K562 (cell line): ENCODE results near the gene PBX2. TPM values are rescaled to one million over a fixed set of nuclear protein-coding genes. Genes with fewer than 3 reads are reported as not detected.

Experiments used
- CEBPB ChIP-seq: fragments of 450-650 bp; IDR thresholded peaks from 2 replicates; pipeline ENCODE4 v1.6.1; 2016; ENCODE audit warnings: missing genetic modification characterization, missing compliant biosample characterization
- HIVEP1 ChIP-seq: fragments of 250-450 bp; sonication (Bioruptor Pico); IDR thresholded peaks from 2 replicates; pipeline ENCODE4 v1.4.0; 2020; ENCODE audit warnings: mild to moderate bottlenecking
- JUND ChIP-seq, 2 experiments: IDR thresholded peaks; 2 replicates in 1 of 2; 3 replicates in 1 of 2; pipeline ENCODE4 v1.6.1; 2011; ENCODE audit warnings: borderline replicate concordance in 2 of 2, low read depth in 2 of 2, low read length in 2 of 2, improper control_type of control experiment in 1 of 2, missing biosample characterization in 1 of 2, missing genetic modification characterization in 1 of 2, missing genetic modification reagents in 1 of 2
- NR2C1 ChIP-seq, 2 experiments: fragments of 450-650 bp; IDR thresholded peaks; 2 replicates each; pipeline ENCODE4 v1.6.1; 2017; ENCODE audit warnings: mild to moderate bottlenecking in 2 of 2, antibody characterized with exemption in 1 of 2, inconsistent platforms in 1 of 2, missing compliant biosample characterization in 1 of 2, missing genetic modification characterization in 1 of 2
- POLR2G ChIP-seq: fragments of 200-400 bp; formaldehyde crosslinking; IDR thresholded peaks from 2 replicates; pipeline ENCODE4 v1.6.1; 2017; ENCODE audit warnings: low read depth, mild to moderate bottlenecking, antibody characterized with exemption, low read length, moderate library complexity
- RBFOX2 ChIP-seq: fragments of 200-400 bp; formaldehyde crosslinking; IDR thresholded peaks from 2 replicates; pipeline ENCODE4 v1.6.1; 2017; ENCODE audit warnings: low read depth, mild to moderate bottlenecking, low read length, moderate library complexity
- STAG1 ChIP-seq: sonication (generic); formaldehyde crosslinking; IDR thresholded peaks from 2 replicates; pipeline ENCODE4 v1.5.0; 2020; ENCODE audit warnings: missing genetic modification reagents, borderline replicate concordance
- TRIM24 ChIP-seq, 2 experiments: fragments of 450-650 bp; IDR thresholded peaks; 2 replicates each; pipeline ENCODE4 v1.6.1; 2016
- ZNF609 ChIP-seq: sonication (generic); formaldehyde crosslinking; IDR thresholded peaks from 2 replicates; pipeline ENCODE4 v1.8.1; 2023; ENCODE audit warnings: missing genetic modification reagents, mild to moderate bottlenecking, borderline replicate concordance
- ZSCAN29 ChIP-seq: fragments of 450-650 bp; IDR thresholded peaks from 2 replicates; pipeline ENCODE4 v1.6.1; 2017
- polyA plus RNA-seq, 8 experiments: library from polyadenylated mRNA; depleted of rRNA in 4 of 8; stranded (reverse) in 5 of 8; unstranded in 3 of 8; fragments of >200 nt; fragmentation: Nextera tagmentation in 2 of 8; fragmentation: Illumina TruSeq in 1 of 8; extraction: Ambion mirVana in 2 of 8; extraction: Trizol in 1 of 8; gene quantifications; 2 replicates each; pipeline versions ENCODE4 v1.2.1 to v1.2.3, GENCODE V29; 2011 to 2014; ENCODE audit warnings: inconsistent platforms in 1 of 8, missing spikeins in 1 of 8
- total RNA-seq, 7 experiments: library from RNA; depleted of rRNA in 6 of 7; stranded (reverse); fragments of >200 nt in 6 of 7; fragmentation: Illumina TruSeq in 2 of 7; extraction: Trizol in 2 of 7; gene quantifications; 2 replicates each; pipeline versions ENCODE4 v1.2.1 to v1.2.3, GENCODE V29; 2011 to 2021; ENCODE audit warnings: low replicate concordance in 1 of 7
- TF ChIP-seq, protein P1 (sequence below), 2 experiments: IDR thresholded peaks; 2 replicates each; pipeline ENCODE4 v1.6.1; 2011; ENCODE audit warnings: borderline replicate concordance in 1 of 2, control low read depth in 1 of 2, low read depth in 1 of 2, low read length in 1 of 2, mild to moderate bottlenecking in 1 of 2, mixed read lengths in 1 of 2, moderate library complexity in 1 of 2; ENCODE audit not compliant: insufficient read depth in 1 of 2, insufficient read length in 1 of 2, poor library complexity in 1 of 2, severe bottlenecking in 1 of 2; ENCODE audit errors: extremely low read depth in 1 of 2
- TF ChIP-seq, protein P2 (sequence below): fragments of 450-650 bp; IDR thresholded peaks from 2 replicates; pipeline ENCODE4 v1.7.0; 2016; ENCODE audit warnings: borderline replicate concordance
- TF ChIP-seq, protein P3 (sequence below): conservative IDR thresholded peaks from 2 replicates; pipeline ENCODE4 v1.6.1; 2011; ENCODE audit warnings: low read depth, mild to moderate bottlenecking, low read length; ENCODE audit not compliant: control insufficient read depth
- TF ChIP-seq, protein P4 (sequence below): sonication (generic); formaldehyde crosslinking; IDR thresholded peaks from 2 replicates; pipeline ENCODE4 v1.5.0; 2020; ENCODE audit warnings: missing genetic modification reagents

The PBX2 gene
- total and polyA plus RNA-seq, 9 of the 15 experiments (the other 6 are each of a cell fraction or from before 2014, with no cell fraction given), result 1.9 to 134 (median 62.5) TPM

GRCh38 chr6:32190054-32190851, at the start of gene PBX2 (continued):
- no peak for TF ChIP-seq CEBPB (tag)
- TF ChIP-seq, protein P1, sequence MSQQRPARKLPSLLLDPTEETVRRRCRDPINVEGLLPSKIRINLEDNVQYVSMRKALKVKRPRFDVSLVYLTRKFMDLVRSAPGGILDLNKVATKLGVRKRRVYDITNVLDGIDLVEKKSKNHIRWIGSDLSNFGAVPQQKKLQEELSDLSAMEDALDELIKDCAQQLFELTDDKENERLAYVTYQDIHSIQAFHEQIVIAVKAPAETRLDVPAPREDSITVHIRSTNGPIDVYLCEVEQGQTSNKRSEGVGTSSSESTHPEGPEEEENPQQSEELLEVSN (IDR thresholded peaks at IDR 0.05; ENCODE audit: borderline replicate concordance in 1 of 2, extremely low read depth in 1 of 2, insufficient read depth in 1 of 2, insufficient read length in 1 of 2, low read depth in 1 of 2, low read length in 1 of 2, poor library complexity in 1 of 2, severe bottlenecking in 1 of 2), result no peak
- no peak; the same call in 1 of the 2 replicates for TF ChIP-seq JUND (IDR thresholded peaks at IDR 0.05; ENCODE audit: borderline replicate concordance, low read depth, low read length)
- no peak; the same call in 2 of the 3 replicates for TF ChIP-seq JUND (tag; IDR thresholded peaks at IDR 0.05; ENCODE audit: borderline replicate concordance, low read depth, low read length)
- TF ChIP-seq NR2C1 (IDR thresholded peaks at IDR 0.05), result no peak
- TF ChIP-seq NR2C1 (tag; IDR thresholded peaks at IDR 0.05), result no peak
- peak in 1 of 2 experiments; percentile 70; a peak in 2 of 4 replicates for TF ChIP-seq TRIM24 (IDR thresholded peaks at IDR 0.05)
- TF ChIP-seq POLR2G, result peak; percentile 52; the same call in 1 of the 2 replicates
- no peak for TF ChIP-seq STAG1 (CRISPR knock-in tag)
- TF ChIP-seq, protein P2, sequence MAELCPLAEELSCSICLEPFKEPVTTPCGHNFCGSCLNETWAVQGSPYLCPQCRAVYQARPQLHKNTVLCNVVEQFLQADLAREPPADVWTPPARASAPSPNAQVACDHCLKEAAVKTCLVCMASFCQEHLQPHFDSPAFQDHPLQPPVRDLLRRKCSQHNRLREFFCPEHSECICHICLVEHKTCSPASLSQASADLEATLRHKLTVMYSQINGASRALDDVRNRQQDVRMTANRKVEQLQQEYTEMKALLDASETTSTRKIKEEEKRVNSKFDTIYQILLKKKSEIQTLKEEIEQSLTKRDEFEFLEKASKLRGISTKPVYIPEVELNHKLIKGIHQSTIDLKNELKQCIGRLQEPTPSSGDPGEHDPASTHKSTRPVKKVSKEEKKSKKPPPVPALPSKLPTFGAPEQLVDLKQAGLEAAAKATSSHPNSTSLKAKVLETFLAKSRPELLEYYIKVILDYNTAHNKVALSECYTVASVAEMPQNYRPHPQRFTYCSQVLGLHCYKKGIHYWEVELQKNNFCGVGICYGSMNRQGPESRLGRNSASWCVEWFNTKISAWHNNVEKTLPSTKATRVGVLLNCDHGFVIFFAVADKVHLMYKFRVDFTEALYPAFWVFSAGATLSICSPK, result no peak
- no peak for TF ChIP-seq HIVEP1
- TF ChIP-seq, protein P3, sequence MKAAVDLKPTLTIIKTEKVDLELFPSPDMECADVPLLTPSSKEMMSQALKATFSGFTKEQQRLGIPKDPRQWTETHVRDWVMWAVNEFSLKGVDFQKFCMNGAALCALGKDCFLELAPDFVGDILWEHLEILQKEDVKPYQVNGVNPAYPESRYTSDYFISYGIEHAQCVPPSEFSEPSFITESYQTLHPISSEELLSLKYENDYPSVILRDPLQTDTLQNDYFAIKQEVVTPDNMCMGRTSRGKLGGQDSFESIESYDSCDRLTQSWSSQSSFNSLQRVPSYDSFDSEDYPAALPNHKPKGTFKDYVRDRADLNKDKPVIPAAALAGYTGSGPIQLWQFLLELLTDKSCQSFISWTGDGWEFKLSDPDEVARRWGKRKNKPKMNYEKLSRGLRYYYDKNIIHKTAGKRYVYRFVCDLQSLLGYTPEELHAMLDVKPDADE, result peak; percentile 35; the same call in 1 of the 2 replicates
- TF ChIP-seq RBFOX2, result 0 out of 2 replicates have a peak, but pooled peaks have one; percentile 33
- TF ChIP-seq ZSCAN29, result no peak
- TF ChIP-seq ZNF609 (CRISPR knock-in tag), result no peak
- TF ChIP-seq, protein P4, sequence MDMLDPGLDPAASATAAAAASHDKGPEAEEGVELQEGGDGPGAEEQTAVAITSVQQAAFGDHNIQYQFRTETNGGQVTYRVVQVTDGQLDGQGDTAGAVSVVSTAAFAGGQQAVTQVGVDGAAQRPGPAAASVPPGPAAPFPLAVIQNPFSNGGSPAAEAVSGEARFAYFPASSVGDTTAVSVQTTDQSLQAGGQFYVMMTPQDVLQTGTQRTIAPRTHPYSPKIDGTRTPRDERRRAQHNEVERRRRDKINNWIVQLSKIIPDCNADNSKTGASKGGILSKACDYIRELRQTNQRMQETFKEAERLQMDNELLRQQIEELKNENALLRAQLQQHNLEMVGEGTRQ (CRISPR knock-in tag), result no peak
